ENCODE measurements around the gene CAPN13.

Gene CAPN13

GRCh38 chr2:30731706-30732105 is 75.5 kb downstream of the CAPN13 start:
- H3K4me3 Mint-ChIP-seq, result no peak overlapping the region
- ATAC-seq, result no peak
- H3K27ac Mint-ChIP-seq, result no peak overlapping the region
- H3K4me1 Mint-ChIP-seq, result no peaks in the 10 kb centered on the region
- no peaks in the 10 kb centered on the region for H3K36me3 Mint-ChIP-seq
- H3K9me3 Mint-ChIP-seq, result no peaks in the 10 kb centered on the region
- peaks cover 3% of the 10 kb centered on the region for H3K27me3 Mint-ChIP-seq

- H3K27ac Mint-ChIP-seq, result no peak overlapping the region
- ATAC-seq, result no peak
- H3K27me3 Mint-ChIP-seq, result no peaks in the 10 kb centered on the region
- H3K4me1 Mint-ChIP-seq, result no peaks in the 10 kb centered on the region
- H3K36me3 Mint-ChIP-seq, result no peaks in the 10 kb centered on the region
- H3K4me3 Mint-ChIP-seq, result no peak overlapping the region
- no peaks in the 10 kb centered on the region for H3K9me3 Mint-ChIP-seq
Measured at GRCh38 chr2:30730736-30731647, 76.3 kb downstream of the CAPN13 start.

DNA sequence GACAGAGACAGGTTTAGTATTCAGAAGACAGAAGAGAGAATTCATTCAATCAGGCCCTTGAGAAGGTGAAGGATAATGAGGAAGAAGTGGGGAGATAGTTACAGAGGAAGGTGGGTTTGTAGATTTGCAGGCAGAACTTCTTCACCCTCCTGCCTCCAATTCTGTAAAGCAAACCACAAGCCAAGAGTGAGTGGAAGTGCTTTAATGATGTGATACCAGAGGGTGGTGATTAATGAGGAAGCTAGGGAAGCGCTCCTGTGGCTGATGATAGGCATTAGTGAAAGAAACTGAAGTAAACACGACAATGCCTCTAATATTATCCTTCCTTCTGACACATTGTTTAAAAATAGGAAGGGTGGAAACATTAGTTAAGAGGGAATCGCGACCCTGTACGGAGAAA is 78.2 kb downstream of the CAPN13 start:
- Mint-ChIP-seq H3K4me1 (no peaks in the 10 kb centered on the region), H3K36me3 (no peaks in the 10 kb centered on the region), H3K9me3 (no peaks in the 10 kb centered on the region), H3K27me3 (peaks cover 8% of the 10 kb centered on the region), H3K4me3 (no peak overlapping the region), H3K27ac (no peak overlapping the region)
- ATAC-seq, result no peak

GRCh38 chr2:30722936-30723725 is 84.1 kb downstream of the CAPN13 start:
- Mint-ChIP-seq H3K4me1 (no peaks in the 10 kb centered on the region), H3K27me3 (peaks cover 27% of the 10 kb centered on the region), H3K36me3 (no peaks in the 10 kb centered on the region), H3K9me3 (no peaks in the 10 kb centered on the region), H3K27ac (no peak overlapping the region), H3K4me3 (no peak overlapping the region)
- no peak for ATAC-seq

DNA sequence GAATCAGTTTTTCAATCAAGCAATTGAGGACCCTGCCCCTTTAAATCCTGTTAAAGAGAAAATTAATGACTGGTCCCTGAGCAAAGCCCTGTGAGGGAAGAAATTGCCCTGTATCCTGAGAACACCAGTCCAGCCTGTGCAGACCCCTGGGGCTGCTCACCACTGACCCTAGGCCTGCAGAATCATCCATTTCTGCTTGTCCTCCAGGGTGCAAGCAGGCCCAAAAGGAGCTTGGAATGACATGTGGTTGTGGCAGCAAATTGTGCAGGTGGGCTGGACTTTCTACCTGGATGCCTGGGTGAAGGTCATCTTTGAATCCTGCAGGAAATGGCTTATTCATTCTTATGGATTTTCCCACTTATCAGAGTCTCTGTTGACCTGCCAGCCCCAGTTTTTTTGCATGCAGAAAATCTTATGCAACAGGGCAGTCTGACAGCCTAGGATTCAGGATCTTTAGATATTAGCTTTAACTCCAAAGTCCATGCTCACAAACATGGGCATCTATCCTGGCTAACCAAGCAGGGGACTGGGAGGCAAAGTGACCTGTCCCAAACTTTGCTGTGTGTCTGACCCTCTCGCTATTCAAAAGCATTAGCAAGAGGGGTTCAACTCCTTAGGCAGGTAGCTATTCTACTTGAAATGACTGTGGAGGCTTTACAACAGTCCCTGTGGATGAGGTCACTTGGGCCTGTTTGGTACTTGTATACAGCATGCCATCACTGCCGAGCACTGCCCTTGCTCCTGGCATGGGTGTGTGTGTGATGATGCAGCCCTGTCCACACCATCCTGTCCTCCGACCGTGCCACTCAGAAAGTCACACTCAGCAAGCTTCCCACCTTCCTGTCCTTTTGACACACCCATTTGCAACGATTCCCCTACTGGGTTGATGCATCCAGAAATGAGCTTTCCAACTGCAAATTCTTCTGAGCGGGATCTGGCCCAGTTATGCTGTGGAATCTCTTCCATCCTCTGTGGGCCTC is 85.3 kb downstream of the CAPN13 start:
- Mint-ChIP-seq H3K36me3 (no peaks in the 10 kb centered on the region), H3K4me3 (no peak overlapping the region), H3K27me3 (peaks cover 27% of the 10 kb centered on the region), H3K9me3 (no peaks in the 10 kb centered on the region), H3K4me1 (no peaks in the 10 kb centered on the region), H3K27ac (no peak overlapping the region)
- ATAC-seq, result no peak

DNA sequence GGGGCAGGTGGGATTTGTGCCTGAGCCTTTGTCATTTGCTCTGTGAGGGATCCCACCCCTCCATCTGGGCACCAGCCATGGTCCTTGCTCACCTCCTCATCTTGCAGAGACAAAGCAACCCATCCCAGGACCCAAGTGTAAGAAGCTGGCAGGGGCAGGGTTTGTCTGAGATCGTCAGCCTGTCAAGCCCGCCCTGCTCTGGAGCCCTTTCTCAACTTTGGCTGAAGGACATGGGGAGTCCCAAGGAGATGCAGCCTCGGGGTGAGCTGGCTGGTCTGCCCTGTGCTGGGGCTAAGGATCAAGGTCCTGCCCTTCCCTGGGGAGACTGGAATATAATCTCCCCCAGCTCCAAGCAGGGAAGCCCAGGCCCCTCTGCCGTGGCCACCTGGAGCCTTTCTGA is 86.0 kb downstream of the CAPN13 start:
- H3K4me3 Mint-ChIP-seq, result no peak overlapping the region
- ATAC-seq, result no peak

DNA sequence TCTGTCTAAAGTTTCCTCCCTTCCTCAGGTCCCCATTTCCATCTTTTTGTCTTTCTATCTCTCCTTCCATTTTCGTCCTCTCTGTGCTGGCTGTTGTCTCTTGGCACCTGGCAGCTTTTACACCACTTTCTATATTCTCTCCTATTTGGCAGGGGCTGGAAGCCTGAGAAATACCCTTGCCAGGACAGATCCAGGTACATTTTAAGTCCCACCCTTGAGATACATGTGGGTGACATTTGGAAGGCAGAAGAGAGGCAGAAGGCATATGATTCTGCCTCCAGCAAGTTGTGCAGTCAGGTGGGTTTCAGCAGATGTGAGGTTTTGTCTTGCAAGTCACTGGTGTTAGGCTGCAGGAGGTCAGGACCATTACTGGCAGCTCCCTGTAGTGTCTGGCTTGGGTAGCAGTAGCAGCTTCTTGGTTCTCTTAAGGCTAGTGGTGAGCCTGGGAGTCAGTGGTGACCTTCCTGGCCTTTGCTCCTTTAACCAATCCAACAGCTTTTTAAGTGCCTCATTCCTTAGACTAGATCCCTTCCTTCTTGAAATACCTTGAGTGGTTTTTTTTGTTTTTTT is 90.1 kb downstream of the CAPN13 start:
- Mint-ChIP-seq H3K4me3 (no peak overlapping the region), H3K9me3 (no peaks in the 10 kb centered on the region), H3K36me3 (no peaks in the 10 kb centered on the region), H3K4me1 (no peaks in the 10 kb centered on the region), H3K27ac (no peak overlapping the region), H3K27me3 (peaks cover under 1% of the 10 kb centered on the region)
- ATAC-seq, result no peak

More for the DNA sequence above, 86.0 kb downstream of the CAPN13 start:
- Mint-ChIP-seq H3K9me3 (no peaks in the 10 kb centered on the region), H3K4me1 (no peaks in the 10 kb centered on the region), H3K27me3 (peaks cover 27% of the 10 kb centered on the region), H3K36me3 (no peaks in the 10 kb centered on the region), H3K27ac (no peak overlapping the region)

- H3K27ac Mint-ChIP-seq, result no peak overlapping the region
- no peaks in the 10 kb centered on the region for H3K27me3 Mint-ChIP-seq
- H3K4me1 Mint-ChIP-seq, result peaks cover 4% of the 10 kb centered on the region
- no peaks in the 10 kb centered on the region for H3K9me3 Mint-ChIP-seq
- H3K36me3 Mint-ChIP-seq, result no peaks in the 10 kb centered on the region
- ATAC-seq, result no peak
- no peak overlapping the region for H3K4me3 Mint-ChIP-seq
Measured at GRCh38 chr2:30716123-30716900, 90.9 kb downstream of the CAPN13 start.

DNA sequence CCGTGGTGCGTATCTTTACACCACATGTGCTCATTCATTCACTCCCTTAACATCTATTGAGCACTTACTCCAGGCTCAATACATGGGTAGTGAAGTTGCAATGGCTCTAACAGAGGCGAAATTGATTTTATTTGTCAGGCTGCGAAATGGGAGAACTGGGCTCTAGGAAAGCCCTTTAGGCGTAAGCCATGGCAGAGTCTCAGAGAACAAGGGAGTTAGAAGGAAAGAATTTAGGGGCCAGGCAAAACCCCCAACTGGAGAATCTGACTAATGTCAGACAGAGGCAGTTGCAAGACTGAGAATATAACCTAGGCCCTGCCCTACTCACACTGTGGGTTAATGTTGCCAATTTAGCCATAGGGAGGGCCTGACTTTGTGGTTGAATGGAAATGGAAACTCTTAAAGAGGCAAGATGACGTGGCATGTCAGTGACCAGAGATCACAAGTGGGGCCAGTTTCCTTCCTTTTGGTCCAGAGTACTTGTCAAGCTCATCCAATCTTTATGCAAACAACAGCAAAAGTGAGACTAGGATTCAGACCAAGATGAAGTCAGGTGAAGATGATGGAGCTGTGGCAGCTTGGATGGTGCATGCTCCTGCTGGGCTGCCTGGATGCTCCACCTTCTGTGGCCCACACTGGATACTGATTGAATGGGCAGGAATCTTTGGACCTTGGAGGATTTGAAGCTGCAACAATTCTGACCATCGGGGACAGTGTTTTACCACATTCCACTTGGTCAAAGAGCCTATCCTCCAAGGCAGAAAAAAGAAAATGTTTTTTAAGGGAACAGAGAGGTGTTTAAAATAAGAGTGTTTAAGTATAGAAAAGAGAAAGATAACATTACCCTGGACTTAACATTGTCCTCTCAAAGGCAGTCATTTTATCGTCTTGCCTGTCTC is 92.2 kb downstream of the CAPN13 start:
- H3K4me1 Mint-ChIP-seq, result peaks cover 4% of the 10 kb centered on the region
- no peak overlapping the region for H3K4me3 Mint-ChIP-seq
- H3K27me3 Mint-ChIP-seq, result no peaks in the 10 kb centered on the region
- H3K27ac Mint-ChIP-seq, result peak overlapping the region; percentile 15
- H3K9me3 Mint-ChIP-seq, result no peaks in the 10 kb centered on the region
- H3K36me3 Mint-ChIP-seq, result no peaks in the 10 kb centered on the region
- peak; percentile 46 for ATAC-seq

DNA sequence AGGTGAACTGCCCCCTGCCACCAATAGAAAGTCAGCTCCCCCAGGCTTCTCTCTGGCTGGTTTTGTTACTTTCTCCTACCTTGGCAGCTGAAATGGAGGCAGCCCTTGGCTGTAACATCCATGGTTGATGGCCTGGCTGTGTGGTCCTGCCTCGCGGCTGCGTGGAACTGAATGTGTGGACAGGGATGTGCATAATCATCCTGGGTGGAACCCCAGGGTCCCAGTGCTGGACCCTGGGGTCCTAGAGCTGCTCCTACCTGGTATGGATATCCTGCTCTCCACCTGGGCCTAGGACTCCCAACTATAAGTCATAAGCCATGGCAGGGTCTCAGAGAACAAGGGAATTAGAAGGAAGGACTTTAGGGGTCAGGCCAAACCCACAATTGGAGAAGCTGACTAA is 93.5 kb downstream of the CAPN13 start:
- Mint-ChIP-seq H3K27ac (no peak overlapping the region), H3K9me3 (no peaks in the 10 kb centered on the region), H3K4me3 (no peak overlapping the region), H3K4me1 (peaks cover 4% of the 10 kb centered on the region), H3K27me3 (no peaks in the 10 kb centered on the region), H3K36me3 (no peaks in the 10 kb centered on the region)
- ATAC-seq, result no peak

GRCh38 chr2:30711646-30712085 is 95.6 kb downstream of the CAPN13 start:
- ATAC-seq, result peak; percentile 86
- no peak overlapping the region for H3K4me3 Mint-ChIP-seq

DNA sequence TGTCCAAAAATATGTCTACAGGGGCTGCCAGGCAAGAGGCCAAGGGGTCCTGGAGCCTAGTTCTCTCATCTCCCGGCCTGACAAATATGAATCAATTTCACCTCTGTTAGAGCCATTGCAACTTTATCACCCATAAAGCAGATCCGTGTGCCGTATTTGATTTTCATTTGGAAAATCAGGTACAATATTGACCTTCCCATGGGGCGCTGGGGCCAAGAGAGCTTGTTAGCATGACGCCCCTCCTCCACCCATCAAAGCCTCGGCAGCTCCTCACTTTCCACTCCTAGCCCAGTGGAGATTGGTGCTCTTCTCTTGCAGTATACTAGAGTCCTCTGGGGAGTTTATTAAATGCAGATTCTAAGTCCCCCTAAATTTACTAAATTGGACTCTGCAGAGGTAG is 96.8 kb downstream of the CAPN13 start:
- Mint-ChIP-seq H3K9me3 (no peaks in the 10 kb centered on the region), H3K27ac (no peak overlapping the region), H3K4me3 (no peak overlapping the region), H3K4me1 (peaks cover 10% of the 10 kb centered on the region), H3K36me3 (no peaks in the 10 kb centered on the region), H3K27me3 (no peaks in the 10 kb centered on the region)
- no peak for ATAC-seq

More at GRCh38 chr2:30711646-30712085, 95.6 kb downstream of the CAPN13 start:
- Mint-ChIP-seq H3K27me3 (no peaks in the 10 kb centered on the region), H3K27ac (no peak overlapping the region), H3K4me1 (peaks cover 9% of the 10 kb centered on the region), H3K9me3 (no peaks in the 10 kb centered on the region), H3K36me3 (no peaks in the 10 kb centered on the region)

GRCh38 chr2:30710016-30710415 is 97.2 kb downstream of the CAPN13 start:
- ATAC-seq, result no peak
- H3K36me3 Mint-ChIP-seq, result no peaks in the 10 kb centered on the region
- H3K27me3 Mint-ChIP-seq, result no peaks in the 10 kb centered on the region
- H3K27ac Mint-ChIP-seq, result no peak overlapping the region
- H3K9me3 Mint-ChIP-seq, result no peaks in the 10 kb centered on the region
- H3K4me3 Mint-ChIP-seq, result no peak overlapping the region
- peaks cover 10% of the 10 kb centered on the region for H3K4me1 Mint-ChIP-seq

All from stimulated activated memory B cell treated with anti-CD40 and anti-IgM and Interleukin-4, amounts not matched to agents 10 μg/mL and 1 μg/mL and 100 μg/mL, for 72 hours (primary cell).